WERI-Rb-1 (cell line): Measurements from ENCODE around the gene AGAP1.

Experiments used
- DNase-seq: peaks from one replicate; pipeline ENCODE4 v3.0.0-alpha.2; 2020
- H3K27ac ChIP-seq: fragments of 250-450 bp; sonication (Bioruptor Pico); 2 replicates; pipeline ENCODE4 v1.5.1; 2020; ENCODE audit warnings: mild to moderate bottlenecking, moderate library complexity
- H3K27me3 ChIP-seq: fragments of 250-450 bp; sonication (Bioruptor Pico); 2 replicates; pipeline ENCODE4 v1.5.1; 2021; ENCODE audit warnings: mild to moderate bottlenecking, low read depth, moderate library complexity; ENCODE audit not compliant: insufficient read depth, severe bottlenecking
- H3K36me3 ChIP-seq: fragments of 250-450 bp; sonication (Bioruptor Pico); 2 replicates; pipeline ENCODE4 v1.5.1; 2020; ENCODE audit warnings: mild to moderate bottlenecking, moderate library complexity
- H3K4me3 ChIP-seq: 2 replicates; pipeline ENCODE4 v1.5.1; 2011; ENCODE audit warnings: low read depth, mild to moderate bottlenecking, control low read depth, low read length
- H3K9me3 ChIP-seq: fragments of 250-450 bp; sonication (Bioruptor Pico); 2 replicates; pipeline ENCODE4 v1.5.1; 2021; ENCODE audit warnings: mild to moderate bottlenecking, moderate library complexity; ENCODE audit not compliant: severe bottlenecking
- CTCF ChIP-seq: IDR thresholded peaks from 2 replicates; pipeline ENCODE4 v1.5.1; 2011; ENCODE audit warnings: low read depth, mild to moderate bottlenecking, control low read depth, inconsistent platforms, low read length

Gene AGAP1

GRCh38 chr2:236107536-236107935, 613.7 kb downstream of the AGAP1 start:
- no peaks in the 10 kb centered on the region for H3K9me3 ChIP-seq
- H3K27me3 ChIP-seq, result no peaks in the 10 kb centered on the region
- no peak for TF ChIP-seq CTCF
- H3K4me3 ChIP-seq, result no peak overlapping the region
- no peak overlapping the region for H3K27ac ChIP-seq
- DNase-seq, result no peak
- H3K36me3 ChIP-seq, result no peaks in the 10 kb centered on the region; the same call in 1 of the 2 replicates

- TF ChIP-seq CTCF, result no peak
- H3K4me3 ChIP-seq, result no peak overlapping the region
- H3K9me3 ChIP-seq, result no peaks in the 10 kb centered on the region
- no peak for DNase-seq
- no peaks in the 10 kb centered on the region; the same call in 1 of the 2 replicates for H3K36me3 ChIP-seq
- H3K27ac ChIP-seq, result no peak overlapping the region
- no peaks in the 10 kb centered on the region for H3K27me3 ChIP-seq
These were observed 614.2 kb downstream of the AGAP1 start for GRCh38 chr2:236107942-236108625.

GRCh38 chr2:236109061-236109460, 615.2 kb downstream of the AGAP1 start:
- Histone ChIP-seq H3K4me3 (no peak overlapping the region), H3K27ac (no peak overlapping the region), H3K36me3 (no peaks in the 10 kb centered on the region; the same call in 1 of the 2 replicates), H3K27me3 (no peaks in the 10 kb centered on the region), H3K9me3 (no peaks in the 10 kb centered on the region)
- TF ChIP-seq CTCF, result no peak
- DNase-seq, result no peak

- Histone ChIP-seq H3K9me3 (no peaks in the 10 kb centered on the region), H3K27me3 (no peaks in the 10 kb centered on the region), H3K27ac (no peak overlapping the region), H3K4me3 (no peak overlapping the region), H3K36me3 (no peaks in the 10 kb centered on the region; the same call in 1 of the 2 replicates)
- no peak for DNase-seq
- no peak for TF ChIP-seq CTCF
These were observed 615.6 kb downstream of the AGAP1 start for GRCh38 chr2:236109473-236109872.

DNA sequence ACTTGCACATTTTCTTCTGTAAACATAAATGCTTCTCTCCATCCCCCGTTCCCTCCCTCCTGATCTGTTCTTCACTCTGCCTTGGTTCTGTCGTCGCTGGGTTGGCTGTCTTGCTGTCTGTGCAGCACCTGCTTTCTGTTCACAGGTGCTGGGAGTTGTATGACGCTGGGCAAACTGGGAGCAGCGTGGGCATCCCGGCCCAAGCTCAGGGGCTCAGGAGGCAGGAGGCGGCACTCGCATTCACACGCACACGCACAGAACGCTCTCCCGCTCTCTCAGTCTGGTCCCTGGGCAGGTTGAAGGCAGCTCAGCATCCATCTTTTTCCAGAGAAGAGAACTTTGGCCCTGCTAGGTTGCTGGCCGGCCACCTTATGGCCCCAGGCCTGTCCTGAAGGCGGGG, 618.6 kb downstream of the AGAP1 start:
- TF ChIP-seq CTCF, result no peak
- no peak for DNase-seq
- H3K27ac ChIP-seq, result no peak overlapping the region
- H3K27me3 ChIP-seq, result no peaks in the 10 kb centered on the region
- no peaks in the 10 kb centered on the region for H3K9me3 ChIP-seq
- no peak overlapping the region for H3K4me3 ChIP-seq
- no peaks in the 10 kb centered on the region; the same call in 1 of the 2 replicates for H3K36me3 ChIP-seq

- peak; percentile 19 for DNase-seq
These were observed 619.6 kb downstream of the AGAP1 start for GRCh38 chr2:236113425-236113824.

More at GRCh38 chr2:236113425-236113824, 619.6 kb downstream of the AGAP1 start:
- H3K4me3 ChIP-seq, result no peak overlapping the region
- H3K27me3 ChIP-seq, result no peaks in the 10 kb centered on the region
- no peaks in the 10 kb centered on the region; the same call in 1 of the 2 replicates for H3K36me3 ChIP-seq
- H3K27ac ChIP-seq, result no peak overlapping the region
- no peaks in the 10 kb centered on the region for H3K9me3 ChIP-seq
- TF ChIP-seq CTCF, result no peak
